ENCODE data around the gene ACSS2.

The ACSS2 gene

DNA sequence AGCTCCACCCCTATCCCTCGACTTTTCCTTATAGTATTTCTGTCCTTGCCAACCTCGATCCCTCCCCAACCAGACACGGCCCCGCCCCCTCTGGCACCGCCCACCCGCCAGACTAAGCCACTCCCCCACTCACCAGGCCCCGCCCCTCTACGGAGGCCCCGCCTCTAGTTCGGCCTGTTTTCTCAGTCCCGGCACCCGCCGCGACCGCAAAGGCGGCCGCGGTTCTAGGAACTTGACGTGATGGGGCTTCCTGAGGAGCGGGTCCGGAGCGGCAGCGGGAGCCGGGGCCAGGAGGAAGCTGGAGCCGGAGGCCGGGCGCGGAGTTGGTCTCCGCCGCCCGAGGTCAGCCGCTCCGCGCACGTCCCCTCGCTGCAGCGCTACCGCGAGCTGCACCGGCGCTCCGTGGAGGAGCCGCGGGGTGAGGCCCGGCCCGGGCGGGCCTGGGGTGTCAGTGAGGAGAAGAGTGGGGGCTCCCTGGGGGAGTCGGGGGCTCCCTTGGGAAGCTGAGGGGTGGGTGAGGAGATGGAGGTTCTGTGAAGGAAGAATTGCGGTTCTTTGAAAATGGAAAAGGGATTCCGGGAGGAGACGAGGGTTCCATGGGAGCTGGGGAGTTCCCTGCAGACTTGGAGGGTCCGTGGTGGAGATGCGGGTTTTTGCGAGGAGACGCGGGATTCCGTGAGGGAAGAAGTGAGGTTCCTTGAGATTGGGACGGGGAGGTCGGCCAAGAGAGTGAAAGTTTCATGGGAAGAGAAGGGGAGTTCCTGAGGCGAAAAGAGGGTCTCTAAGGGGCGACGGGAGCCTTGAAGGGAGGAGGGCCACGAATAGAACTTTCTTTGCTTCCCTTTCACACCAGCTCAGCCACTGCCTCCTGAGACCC, at the start of gene ACSS2:
Gene ACSS2 (plus strand): TSS at position 207 of the 877 bp plus-strand sequence. CDS start 34 bp downstream, at position 241.
- DNase-seq = peak; percentile 1

- DNase-seq = no peak
Measured at GRCh38 chr20:34829191-34829590, 47.2 kb upstream of the ACSS2 start.

DNA sequence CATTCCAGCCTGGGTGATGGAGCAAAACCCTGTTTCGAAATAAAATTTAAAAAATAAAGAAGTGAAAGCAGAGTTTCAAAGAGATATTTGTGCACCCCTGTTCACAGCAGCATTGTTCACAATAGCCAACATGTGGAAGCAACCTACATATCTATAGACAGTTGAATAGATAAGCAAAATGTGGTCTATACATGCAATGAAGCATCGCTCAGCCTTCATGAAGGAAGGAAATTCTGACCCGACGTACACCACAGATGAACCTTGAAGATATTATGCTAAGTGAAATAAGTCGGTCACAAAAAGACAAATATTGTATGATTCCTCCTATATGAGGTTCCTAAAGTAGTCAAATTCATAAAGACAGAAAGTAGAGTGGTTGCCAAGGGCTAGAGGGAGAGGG, 44.5 kb upstream of the ACSS2 start:
- DNase-seq = no peak

DNA sequence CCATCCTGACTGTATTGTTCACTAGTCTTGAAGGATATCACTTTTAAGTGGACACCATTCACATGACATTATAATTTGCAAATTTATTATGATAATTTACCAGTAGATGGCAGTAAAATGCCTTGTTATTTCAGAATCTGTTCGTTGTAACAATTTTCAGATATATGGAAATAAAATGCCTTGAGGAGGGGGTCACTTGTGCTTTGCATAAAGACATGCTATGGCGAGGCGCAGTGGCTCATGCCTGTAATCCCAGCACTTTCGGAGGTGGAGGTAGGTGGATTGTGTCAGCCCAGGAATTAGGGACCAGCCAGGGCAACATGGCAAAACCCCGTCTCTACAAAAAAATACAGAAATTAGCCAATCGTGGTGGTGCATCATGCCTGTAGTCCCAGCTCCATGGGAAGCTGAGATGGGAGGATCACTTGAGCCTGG, 41.9 kb upstream of the ACSS2 start:
- DNase-seq = peak; percentile 23

DNA sequence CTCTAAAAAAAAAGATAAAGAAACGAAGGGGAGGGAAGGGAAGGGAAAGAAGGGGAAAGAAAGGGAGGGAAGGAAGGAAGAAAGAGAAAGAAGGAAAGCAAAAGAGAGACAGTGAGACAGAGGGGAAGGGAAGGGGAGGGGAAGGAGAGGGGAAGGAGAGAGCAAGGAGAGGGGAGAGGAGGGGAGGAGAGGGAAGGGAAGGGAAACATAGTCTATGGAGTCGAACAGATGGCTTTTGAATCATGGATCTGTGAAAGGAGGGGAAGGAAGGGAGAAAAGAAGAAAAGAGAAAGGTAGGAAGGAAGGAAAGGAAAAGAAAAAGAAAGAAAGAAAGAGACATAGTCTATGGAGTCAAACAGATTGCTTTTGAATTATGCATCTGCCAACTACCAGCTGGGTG, 34.3 kb upstream of the ACSS2 start:
- no peak for DNase-seq

DNA sequence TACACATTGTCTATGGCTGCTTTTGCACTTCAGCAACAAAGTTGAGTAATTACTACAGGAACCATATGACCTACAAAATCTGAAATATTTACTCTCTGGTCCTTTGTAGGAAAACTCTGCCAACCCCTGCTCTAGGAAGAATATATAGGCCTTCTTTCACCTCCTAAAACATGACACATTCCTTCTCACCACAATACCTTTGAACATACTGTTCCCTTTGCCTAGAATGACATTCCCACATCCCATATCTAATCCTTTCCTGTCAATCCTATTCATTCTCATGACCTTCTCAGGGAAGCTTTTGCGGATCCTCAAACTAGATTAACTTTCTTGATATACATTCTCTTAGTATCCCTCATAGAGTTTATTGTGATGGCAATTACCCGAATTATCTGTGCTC, 33.0 kb upstream of the ACSS2 start:
- no peak for DNase-seq

DNA sequence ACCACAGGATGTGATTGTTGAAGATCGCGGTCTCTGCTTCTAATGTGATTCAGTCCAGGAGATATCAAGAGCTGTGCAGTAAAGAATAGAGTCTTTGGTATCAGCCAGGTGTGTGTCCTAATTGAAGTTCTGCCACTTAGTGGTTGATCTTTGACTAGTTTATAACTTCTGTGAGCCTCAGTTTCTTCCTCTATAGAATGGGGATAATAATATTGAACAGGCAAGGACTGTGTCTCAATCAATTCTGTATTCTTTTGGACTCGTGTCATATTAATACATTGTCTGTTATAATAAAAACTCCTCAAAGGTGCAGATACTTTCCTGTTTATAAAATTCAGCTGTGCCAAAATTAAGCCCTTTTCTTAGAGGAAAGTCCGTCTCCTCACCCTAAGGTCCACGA, 27.8 kb upstream of the ACSS2 start:
- no peak for DNase-seq

DNA sequence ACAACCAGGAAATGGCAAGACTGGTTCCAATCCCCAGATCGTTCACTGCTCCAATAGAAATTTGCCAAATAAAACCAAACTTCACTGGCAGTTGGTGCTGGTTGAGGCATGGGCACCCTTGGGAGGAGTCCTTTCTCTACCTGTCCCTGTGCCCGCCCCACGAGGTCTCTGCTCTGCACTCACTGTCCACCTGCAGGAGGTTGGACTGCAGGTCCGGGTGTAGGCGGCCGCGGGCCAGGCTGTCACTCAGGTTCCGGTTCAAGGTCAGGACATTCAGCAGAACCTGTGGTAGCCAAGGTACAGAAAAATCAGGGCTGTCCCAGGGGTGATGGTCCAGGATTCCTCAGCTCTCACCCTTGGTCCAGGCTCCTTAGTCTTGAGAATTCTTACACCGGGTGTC, 26.6 kb upstream of the ACSS2 start:
- DNase-seq = no peak

- DNase-seq = no peak
Measured at GRCh38 chr20:34850969-34851368, 25.4 kb upstream of the ACSS2 start.

DNA sequence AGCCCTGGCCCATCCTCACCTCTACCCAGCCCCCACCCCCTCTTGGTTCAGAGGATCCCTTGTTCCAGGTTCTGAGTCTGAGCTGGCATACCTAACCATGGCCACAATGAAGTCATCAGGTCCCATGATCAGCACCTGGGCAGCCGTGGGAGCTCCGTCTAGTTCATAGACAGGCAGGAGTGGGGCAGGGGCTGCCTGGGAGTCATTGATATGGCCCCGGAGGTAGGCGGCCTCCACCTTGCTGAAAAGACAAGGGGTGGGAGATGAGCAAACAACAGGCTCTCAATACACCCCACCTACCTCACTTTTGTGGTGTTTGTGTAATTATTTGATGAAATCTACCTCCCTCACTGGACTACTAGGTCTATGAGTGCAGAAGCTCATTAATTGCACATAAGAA, 24.1 kb upstream of the ACSS2 start:
- no peak for DNase-seq

DNA sequence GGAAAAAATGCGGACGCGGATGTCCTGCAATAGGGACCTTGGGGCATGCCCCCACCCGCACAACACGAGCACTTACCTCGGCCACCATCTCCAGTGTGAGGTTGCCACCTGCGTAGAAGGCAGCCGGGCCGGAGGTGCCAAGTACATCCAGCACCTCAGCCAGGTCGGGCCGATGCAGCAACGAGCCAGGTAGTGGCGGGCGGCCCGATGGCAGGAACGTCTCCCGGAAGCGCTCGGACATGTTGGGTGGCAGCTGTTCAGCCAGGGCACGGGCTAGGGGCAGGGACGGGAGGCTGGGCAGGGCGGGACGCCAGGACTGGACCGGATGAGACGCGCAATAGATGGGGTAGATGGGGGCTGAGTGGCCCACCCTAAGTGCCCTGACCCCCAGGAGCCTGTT, 17.0 kb upstream of the ACSS2 start:
- no peak for DNase-seq

- DNase-seq = no peak
Measured at GRCh38 chr20:34859826-34860545, 16.4 kb upstream of the ACSS2 start.

- no peak for DNase-seq
Measured at GRCh38 chr20:34861386-34862084, 14.9 kb upstream of the ACSS2 start.

DNA sequence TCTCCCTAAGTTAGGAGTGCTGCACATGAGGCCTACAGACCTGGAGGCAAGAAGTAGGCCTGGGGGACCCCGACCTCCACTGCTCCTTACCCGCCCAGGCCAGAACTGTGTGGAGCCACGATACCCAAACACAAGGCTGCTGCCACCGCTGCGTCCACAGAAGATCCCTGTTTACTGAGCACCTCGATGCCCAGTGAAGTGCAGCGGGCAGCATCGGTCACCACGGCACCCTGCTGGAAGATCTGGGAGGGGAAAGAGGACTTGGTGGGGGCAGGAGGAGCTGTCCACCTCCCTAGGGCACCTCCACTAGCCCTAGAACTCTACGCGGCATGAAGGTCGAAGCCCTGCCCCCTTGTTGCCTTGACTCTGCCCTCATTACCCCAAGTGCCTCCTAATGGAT, 13.7 kb upstream of the ACSS2 start:
- no peak for DNase-seq

GRCh38 chr20:34863421-34863965, 12.9 kb upstream of the ACSS2 start:
- DNase-seq = no peak

DNA sequence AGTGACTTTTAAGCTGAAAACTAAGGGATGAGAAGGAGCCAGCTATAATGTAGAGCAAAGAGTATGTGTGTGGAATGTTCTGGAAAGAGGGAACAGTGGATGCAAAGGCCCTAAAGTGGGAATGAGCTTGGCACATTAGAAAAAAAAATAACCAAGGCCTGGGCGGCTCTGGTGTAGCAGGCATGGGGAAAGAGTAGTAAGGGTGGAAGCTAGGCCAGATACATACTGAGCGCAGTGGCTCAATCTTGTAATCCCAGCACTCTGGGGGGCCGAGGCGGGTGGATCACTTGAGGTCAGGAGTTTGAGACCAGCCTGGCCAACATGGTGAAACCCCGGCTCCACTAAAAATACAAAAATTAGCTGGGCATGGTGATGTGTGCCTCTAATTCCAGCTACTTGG, 12.2 kb upstream of the ACSS2 start:
- DNase-seq = no peak

DNA sequence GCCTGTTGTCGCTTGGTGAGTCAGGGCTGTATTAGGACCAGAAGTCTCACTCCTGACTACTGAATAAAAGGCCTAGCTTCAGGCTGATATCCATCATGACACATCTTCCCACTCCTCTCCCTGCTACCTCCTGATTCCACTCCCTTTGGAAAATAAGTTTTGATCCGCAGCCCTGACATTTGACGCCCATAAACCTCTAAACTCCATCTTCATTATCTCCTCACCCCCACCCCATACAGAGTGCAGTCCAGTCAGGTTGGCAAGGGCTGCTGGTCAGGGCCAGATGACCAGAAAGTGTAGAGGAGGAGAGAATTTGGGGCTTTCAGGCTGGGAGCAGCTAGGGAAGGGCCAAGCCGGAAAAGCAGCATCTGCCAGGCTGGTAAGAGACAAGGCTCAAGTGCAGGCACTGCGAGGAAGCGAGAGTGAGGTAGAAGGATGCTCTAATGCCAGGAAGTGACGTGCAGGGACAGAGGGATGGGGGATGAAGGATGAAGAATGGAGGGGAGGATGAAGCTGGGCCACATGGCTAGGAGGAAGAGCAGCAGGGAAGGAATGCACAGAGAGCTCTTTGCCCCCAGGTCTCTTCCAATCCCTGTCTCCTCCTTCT, 5.0 kb upstream of the ACSS2 start:
- no peak for DNase-seq

- peak; percentile 4 for DNase-seq
Measured at GRCh38 chr20:34871966-34872621, 4.3 kb upstream of the ACSS2 start.

DNA sequence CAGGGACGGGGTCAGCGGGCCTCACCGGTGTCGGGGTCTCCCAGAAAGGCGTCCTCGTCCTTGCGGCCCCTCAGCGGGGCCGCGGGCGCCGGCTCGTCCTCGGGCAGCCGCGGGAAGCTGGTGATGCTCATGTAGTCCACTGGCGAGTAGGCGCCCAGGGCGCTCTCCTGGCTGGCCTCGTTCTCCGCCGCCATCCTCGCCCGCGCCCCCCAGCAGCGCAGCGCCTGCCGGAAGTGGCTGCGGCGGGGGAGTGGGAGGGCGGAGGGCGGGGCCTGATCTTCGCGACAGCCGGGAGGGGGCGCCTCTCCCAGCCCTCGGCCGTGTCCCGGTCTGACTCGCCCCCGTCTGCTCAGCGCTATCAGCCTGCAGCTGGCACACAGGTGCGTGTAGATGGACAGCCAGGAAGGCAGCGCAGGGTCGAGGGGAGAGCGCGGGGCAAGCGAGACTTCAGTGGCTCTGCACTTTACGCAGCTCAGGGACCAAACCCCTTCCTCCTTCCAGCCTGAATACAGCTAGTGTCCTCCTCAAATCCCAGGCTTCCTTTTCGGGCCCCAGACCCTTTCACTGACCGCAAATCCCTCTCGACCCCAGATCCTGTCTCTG, 3.7 kb upstream of the ACSS2 start, which contains the start of gene GGT7:
Gene GGT7 (minus strand): TSS at position 235 of the 603 bp plus-strand sequence. CDS start 41 bp downstream, at position 194.
- peak; percentile 60 for DNase-seq

GRCh38 chr20:34873583-34874093, 2.8 kb upstream of the ACSS2 start:
- DNase-seq = no peak

- peak; percentile 87 for DNase-seq
Measured at GRCh38 chr20:34874094-34874654, 2.2 kb upstream of the ACSS2 start.

Data from HCEC 1CT (cell line).